ENCODE data around the gene CIAPIN1.

CIAPIN1 gene

DNA sequence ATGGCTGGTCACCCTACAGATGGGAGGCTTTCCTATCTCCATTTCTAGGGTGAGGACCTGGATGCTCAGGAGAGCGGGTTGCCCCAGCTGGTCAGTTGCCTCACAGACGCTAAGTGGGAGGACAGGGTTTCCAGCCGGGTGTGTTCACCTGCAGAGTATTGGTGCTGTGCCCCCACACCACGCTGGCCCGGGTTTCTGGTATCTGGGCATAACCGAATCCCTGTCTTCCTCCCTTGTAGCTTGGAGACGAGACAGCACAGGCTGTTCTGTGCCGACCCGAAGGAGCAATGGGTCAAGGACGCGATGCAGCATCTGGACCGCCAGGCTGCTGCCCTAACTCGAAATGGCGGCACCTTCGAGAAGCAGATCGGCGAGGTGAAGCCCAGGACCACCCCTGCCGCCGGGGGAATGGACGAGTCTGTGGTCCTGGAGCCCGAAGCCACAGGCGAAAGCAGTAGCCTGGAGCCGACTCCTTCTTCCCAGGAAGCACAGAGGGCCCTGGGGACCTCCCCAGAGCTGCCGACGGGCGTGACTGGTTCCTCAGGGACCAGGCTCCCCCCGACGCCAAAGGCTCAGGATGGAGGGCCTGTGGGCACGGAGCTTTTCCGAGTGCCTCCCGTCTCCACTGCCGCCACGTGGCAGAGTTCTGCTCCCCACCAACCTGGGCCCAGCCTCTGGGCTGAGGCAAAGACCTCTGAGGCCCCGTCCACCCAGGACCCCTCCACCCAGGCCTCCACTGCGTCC, 65.2 kb downstream of the CIAPIN1 start:
- no peaks in the 10 kb centered on the region for H3K27me3 Mint-ChIP-seq
- peaks cover 49% of the 10 kb centered on the region for H3K4me1 Mint-ChIP-seq
- H3K27ac Mint-ChIP-seq = peak overlapping the region; percentile 53
- DNase-seq (ENCODE audit: low spot score in 2 of 2) = no peak
- H3K4me3 Mint-ChIP-seq = no peak overlapping the region
- no peaks in the 10 kb centered on the region for H3K9me3 Mint-ChIP-seq
- no peaks in the 10 kb centered on the region for H3K36me3 Mint-ChIP-seq
- no peak for ATAC-seq (ENCODE audit: low read depth)

DNA sequence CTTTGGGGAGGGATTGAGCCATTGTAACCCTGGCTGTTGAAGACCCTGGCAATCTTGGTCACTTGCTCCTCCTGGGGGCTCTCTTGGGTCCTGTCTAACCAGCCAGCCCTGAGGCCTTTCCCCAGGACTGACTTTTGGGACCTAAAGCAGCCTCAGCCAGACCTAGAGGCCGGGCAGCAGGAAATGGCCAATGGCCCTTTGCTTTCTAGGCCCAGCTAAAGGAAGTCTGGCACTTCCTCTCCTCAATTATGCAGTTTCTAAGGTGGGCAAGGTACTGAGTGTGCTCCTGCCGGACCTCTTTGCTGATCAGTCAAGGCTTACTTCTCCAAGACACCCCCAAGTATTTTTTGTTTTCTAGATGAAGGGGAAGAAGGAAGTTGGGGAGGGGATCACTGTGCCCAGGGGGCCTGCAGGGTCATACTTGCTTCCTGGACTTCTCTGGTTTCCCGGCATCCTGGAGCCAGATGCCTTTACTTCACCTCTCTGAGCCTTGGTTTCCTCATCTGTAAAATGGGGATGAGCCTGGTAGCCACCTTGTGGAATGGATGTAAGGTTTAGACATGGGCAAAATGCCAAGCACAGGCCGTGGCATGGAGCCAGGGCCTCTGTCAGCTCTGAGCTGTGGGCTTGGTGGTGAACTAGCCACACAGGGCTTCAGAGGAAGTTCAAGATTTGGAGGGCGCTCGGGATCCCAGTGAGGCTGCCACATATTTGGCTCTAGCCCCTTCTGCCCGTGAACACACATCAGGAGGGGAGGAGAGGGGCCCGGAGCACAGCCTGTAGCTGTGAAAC, 66.3 kb downstream of the CIAPIN1 start:
- H3K4me3 Mint-ChIP-seq = no peak overlapping the region
- DNase-seq (ENCODE audit: low spot score in 2 of 2) (no peak), ATAC-seq (ENCODE audit: low read depth) (no peak)
- no peaks in the 10 kb centered on the region for H3K27me3 Mint-ChIP-seq
- no peaks in the 10 kb centered on the region for H3K36me3 Mint-ChIP-seq
- peaks cover 53% of the 10 kb centered on the region for H3K4me1 Mint-ChIP-seq
- H3K27ac Mint-ChIP-seq = peak overlapping the region; percentile 53
- H3K9me3 Mint-ChIP-seq = no peaks in the 10 kb centered on the region

DNA sequence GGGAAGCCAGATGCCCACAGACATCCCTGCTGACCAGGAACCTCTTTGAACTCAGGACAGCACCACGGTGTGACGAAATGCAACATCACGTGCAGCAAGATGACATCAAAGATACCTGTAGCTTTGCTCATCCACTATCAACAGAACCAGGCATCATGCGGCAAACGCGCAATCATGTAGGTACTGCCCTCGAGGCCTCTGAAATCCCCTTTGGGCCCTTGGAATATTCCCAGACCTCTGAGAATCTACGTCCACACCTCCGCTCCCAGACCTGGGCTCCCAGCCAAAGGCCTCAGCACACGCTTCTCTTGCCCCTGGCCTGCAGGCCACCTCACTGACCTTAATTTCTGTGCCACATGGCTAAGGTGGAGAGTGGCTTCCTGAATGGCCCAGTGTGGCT, 67.6 kb downstream of the CIAPIN1 start:
- Mint-ChIP-seq H3K27ac (no peak overlapping the region), H3K9me3 (no peaks in the 10 kb centered on the region), H3K4me3 (no peak overlapping the region), H3K27me3 (no peaks in the 10 kb centered on the region), H3K36me3 (no peaks in the 10 kb centered on the region), H3K4me1 (peaks cover 46% of the 10 kb centered on the region)
- DNase-seq (ENCODE audit: low spot score in 2 of 2) (no peak), ATAC-seq (ENCODE audit: low read depth) (no peak)
